HG02763 (cell line): ENCODE data around the gene MYO5A.

Source experiments
- ATAC-seq: cut with Tn5 transposase; IDR thresholded peaks from one replicate; pipeline ENCODE4 v1.9.1; 2021; ENCODE audit warnings: mild to moderate bottlenecking, moderate library complexity; ENCODE audit not compliant: unreplicated experiment

The MYO5A gene

GRCh38 chr15:52276256-52276770, 252.4 kb downstream of the MYO5A start:
- ATAC-seq: no peak

DNA sequence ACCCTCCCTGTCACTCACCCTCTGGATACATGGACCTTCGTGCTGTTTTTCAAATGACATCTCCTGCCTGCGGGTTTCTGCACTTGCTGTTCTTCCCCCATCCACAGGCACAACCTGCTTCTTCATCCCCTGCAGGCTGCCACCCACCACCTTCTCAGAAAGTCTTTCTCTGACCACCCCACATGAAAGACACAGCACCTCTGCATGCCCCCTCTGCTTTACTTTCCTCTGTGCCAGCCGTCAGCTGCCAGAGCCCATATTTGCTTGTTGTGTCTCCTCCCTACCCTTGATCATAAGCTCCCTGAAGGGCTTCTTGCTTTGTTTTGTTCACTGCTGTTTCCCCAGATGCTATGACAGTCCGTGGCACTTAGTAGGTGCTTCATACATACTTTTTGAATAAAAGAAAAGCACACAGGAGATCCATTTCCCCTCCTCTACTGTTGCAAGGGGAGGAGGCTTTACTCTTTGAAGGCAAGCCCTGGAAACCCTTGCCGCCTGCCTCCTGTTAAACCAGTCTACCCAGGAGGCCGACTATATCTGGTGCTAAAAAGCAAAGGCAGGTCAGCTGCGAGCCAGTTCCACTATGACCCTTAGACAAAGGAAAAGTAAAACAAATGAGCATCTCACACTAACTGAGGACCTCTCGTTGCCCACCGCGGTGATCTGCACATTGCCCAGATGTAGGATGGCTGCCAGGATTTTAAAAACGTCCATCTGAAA, 265.0 kb downstream of the MYO5A start:
- ATAC-seq: no peak

GRCh38 chr15:52262364-52262763, 266.3 kb downstream of the MYO5A start:
- ATAC-seq: no peak

GRCh38 chr15:52261498-52262242, 267.0 kb downstream of the MYO5A start:
- peak; percentile 99 for ATAC-seq

DNA sequence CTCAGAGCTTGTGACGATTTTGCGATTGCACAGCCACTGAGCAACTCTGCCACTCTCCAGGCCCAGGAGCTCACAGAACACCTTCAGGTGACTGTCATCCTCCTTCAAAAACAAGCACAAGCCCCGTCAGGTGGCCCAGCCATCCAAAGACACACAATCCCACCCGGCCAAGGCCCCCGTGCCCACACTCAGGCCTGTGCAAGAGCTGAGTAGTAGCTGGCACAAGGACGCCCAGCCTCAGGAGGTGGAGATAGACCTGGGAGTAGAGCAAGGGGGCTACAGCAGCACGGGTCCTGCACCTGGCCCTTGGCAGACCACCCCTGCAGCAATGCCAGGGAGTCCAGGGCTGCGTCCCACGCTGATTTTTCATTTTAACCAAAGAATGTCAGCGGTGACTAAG, 267.7 kb downstream of the MYO5A start:
- ATAC-seq: no peak

DNA sequence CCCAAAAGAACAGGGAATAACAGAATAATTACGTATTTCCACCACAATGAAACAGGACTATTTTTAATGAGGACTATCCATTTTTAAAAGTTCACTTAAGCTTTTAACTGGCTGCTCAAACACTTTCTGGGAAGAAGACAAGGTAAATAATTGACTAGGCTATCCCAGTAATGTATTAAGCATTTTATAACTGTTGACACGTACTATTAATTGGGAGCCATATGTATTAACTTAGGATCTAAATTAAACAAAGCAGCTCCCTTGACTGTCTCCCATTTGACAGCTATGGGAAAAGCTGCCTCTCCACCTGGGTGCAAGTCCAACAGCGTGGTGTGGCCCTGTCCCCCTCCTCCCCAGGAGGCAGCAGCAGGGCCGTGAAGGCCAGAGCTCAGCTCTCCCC, 269.2 kb downstream of the MYO5A start:
- no peak for ATAC-seq

GRCh38 chr15:52258461-52258860, 270.2 kb downstream of the MYO5A start:
- ATAC-seq: no peak

DNA sequence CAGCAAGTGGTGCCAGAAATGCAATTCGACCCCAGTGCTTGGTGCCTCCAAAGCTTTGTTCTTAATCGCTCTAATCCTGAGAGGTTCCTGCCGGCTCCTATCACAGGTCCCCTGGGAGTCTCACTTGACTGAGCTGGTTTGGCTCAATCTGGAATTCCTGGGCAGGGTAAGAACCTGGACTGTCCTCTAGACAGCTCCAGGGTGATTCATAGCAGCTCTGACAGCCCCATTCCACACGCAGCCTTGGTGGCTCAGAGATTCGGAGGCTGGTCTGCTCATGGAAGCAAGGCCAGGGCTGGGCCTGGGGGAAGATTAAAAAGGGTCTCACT, 271.0 kb downstream of the MYO5A start:
- ATAC-seq: no peak
